Choroid plexus epithelial cell (primary cell): ENCODE measurements around the gene ETV3.

Experiments
- DNase-seq: peaks from one replicate; pipeline ENCODE4 v3.0.0-alpha.2; 2010; ENCODE audit warnings: low read depth
- H3K4me3 ChIP-seq: 2 replicates; pipeline ENCODE4 v1.5.1; 2011; ENCODE audit warnings: low read depth, mild to moderate bottlenecking, control low read depth, low read length, moderate library complexity
- CTCF ChIP-seq: conservative IDR thresholded peaks from 2 replicates; pipeline ENCODE4 v1.5.1; 2011; ENCODE audit warnings: low read depth, mild to moderate bottlenecking, control low read depth, inconsistent platforms, low read length, moderate library complexity

The ETV3 gene

DNA sequence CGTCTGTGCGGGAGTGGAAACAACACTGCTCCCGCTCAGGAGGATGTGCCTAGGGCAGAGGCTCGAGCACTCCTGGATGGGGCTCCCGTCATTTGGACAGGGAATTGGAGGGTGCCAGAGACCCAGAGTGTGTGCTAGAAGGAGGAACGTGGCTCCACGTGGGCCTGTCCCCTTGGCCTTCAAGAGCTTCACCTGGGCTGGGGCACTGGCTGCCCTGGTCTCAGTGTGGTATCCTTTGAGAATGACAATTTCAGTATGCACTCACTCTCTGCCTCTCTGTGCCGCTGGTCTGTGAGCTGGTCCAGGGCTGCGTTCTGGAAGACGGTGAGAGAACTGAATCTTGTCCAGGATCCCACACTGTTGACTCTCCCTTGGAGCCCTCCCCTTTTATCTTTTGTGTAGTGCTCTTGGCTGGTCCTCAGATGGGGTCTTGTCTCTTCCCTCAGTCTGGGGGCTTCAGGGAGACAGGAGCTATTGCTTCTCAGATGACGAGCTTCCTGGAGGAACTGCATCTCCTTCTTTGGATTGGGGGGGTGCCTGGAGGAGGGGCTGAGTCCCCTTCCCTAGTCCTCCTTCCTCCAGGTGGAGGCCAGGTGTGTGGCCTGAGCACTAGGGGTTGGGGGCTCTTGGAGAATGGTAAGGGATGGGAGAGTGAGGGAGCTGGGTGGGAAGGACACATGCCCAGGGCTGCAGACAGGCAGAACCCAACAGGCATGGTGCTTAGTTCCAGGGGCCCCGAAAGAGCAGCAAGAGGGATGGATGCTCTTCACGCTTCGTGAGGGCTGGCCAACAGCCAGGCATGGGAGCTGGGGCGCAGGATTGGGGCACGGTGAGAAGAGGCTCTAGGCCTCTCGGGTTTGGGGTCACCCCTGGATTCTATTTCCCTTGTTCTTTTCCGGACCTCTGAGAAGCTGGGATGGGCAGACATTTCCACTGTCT is 23.7 kb downstream of the ETV3 start:
- TF ChIP-seq CTCF: no peak
- DNase-seq: no peak
- no peak overlapping the region for H3K4me3 ChIP-seq

- no peak for TF ChIP-seq CTCF
Observed at GRCh38 chr1:157113631-157114030, 24.6 kb downstream of the ETV3 start.

DNA sequence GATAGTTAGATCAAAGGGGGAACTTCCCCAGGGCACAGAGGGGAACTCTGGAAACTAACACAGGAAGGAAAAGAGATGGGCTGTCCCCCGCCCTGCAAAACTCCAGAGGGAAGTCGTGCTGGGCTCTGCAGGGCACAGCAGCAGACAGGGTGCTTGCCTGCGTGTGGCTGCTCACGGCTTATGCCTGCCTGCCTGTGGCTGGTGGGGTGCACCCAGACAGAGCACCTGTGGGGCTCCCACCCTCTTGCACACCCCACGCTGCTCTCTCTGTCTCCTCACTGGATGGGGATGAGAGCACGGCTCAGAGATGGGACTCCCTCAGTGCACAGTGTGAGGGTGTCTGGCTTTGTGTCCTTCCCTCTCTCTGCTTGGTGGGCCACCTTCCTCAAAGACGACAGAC is 25.1 kb downstream of the ETV3 start:
- no peak overlapping the region for H3K4me3 ChIP-seq
- no peak for TF ChIP-seq CTCF
- DNase-seq: no peak

More at GRCh38 chr1:157113631-157114030, 24.6 kb downstream of the ETV3 start:
- H3K4me3 ChIP-seq: no peak overlapping the region
- DNase-seq: no peak

DNA sequence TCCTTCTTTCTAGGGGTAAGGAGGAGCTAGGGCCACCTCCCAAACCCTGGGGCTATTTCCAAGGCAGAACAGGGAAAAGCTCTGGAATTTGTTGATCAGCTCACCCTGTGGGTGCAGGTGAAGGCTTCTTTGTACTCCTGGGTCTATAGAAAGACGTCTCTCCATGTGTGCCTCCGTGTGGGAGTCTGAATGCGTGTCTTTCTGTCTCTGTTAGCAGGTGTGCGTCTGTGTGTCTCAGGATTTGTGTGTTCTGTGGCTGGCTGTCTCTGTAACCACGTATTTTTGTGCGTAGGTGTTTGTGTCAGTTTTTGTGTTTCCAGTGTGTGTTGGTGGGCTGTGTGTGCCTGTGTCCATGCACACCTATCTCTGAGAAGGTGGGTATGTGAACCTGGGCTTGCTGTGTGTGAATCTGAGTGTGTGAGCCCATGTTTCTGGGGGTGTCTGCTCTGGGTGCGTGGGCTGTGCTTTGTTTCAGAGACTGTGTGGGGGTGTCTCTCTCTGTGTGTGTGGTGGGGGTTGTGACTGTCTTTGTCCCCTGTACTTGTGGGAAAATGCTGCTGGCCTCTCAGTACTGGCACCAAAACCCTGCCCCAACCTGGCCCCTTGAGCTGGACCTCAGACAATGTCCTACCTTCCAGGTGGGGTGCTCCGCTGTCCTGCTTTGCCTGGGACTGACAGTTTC is 25.9 kb downstream of the ETV3 start:
- H3K4me3 ChIP-seq: no peak overlapping the region
- DNase-seq: no peak
- no peak for TF ChIP-seq CTCF

GRCh38 chr1:157111396-157112165 is 26.6 kb downstream of the ETV3 start:
- no peak for TF ChIP-seq CTCF
- H3K4me3 ChIP-seq: no peak overlapping the region
- DNase-seq: no peak

DNA sequence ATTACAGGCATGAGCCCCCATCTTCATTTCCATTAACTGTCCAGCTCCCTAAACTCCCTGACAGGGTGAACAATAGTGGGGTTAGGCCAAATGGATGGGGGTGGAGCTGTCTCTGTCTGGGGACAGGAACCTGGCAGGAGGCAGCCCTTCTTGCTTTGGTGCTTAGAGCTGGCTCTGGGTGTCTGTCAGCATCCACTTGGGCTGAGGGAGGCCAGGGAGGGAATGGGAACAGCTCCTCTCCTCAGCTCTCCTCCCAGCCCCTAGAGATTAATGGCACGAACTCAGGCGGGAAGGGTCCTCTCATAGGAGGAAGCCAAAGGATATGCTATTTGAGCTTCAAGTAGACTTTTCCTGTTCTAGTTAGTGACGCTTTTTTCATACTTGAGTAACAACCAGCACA is 27.5 kb downstream of the ETV3 start:
- no peak for DNase-seq
- TF ChIP-seq CTCF: no peak
- H3K4me3 ChIP-seq: no peak overlapping the region
